ENCODE measurements around the gene VDR. TPM values are rescaled to one million over a fixed set of nuclear protein-coding genes. Genes with fewer than 3 reads are reported as not detected.

VDR gene
- total and polyA plus RNA-seq, 2 donors (not counting 1 experiment from before 2014, with no cell fraction given), result 16.2 to 24.4 TPM

DNA sequence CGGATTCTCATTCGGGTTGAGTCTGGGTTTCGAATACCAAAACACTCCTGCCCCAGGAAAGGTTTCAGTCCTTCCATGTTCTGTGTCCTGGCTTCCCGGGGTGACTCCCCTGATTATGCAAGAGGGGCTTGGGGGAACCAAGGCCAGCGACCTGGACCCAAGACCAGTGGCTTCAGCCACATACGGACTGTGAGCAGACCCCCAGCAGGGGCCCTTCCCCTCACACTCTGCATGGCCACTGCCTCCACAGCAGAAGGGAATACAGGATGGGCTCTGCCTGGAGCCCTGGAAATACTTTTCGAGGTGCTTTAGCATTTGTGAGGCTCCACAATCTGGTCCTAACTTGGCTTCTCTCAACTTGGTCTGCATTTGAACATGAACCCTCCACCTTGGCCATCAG is 104.2 kb downstream of the VDR start:
- Histone ChIP-seq H3K4me3 (replicated peaks in 1 of 4; ENCODE audit: control extremely low read depth in 1 of 4, insufficient read depth in 1 of 4, low read depth in 3 of 4, low read length in 4 of 4) (no peak overlapping the region), H3K27me3 (ENCODE audit: control insufficient read depth, insufficient read depth, low read length) (no peaks in the 10 kb centered on the region), H3K27ac (ENCODE audit: insufficient read depth, low read length) (no peak overlapping the region), H4K20me1 (ENCODE audit: control insufficient read depth, extremely low read depth, insufficient read depth, low read length) (no peaks in the 10 kb centered on the region), H3K79me2 (ENCODE audit: control insufficient read depth, insufficient read depth, low read length) (peaks cover 70% of the 10 kb centered on the region), H2AFZ (ENCODE audit: low read length) (no peak overlapping the region), H3K4me1 (ENCODE audit: control insufficient read depth, extremely low read depth, insufficient read depth, low read length) (peaks cover 15% of the 10 kb centered on the region), H3K36me3 (ENCODE audit: control insufficient read depth, insufficient read depth, low read length) (peaks cover 25% of the 10 kb centered on the region), H3K9ac (ENCODE audit: insufficient read depth, low read length) (no peak overlapping the region), H3K9me3 (ENCODE audit: control insufficient read depth, insufficient read depth, low read depth, low read length) (no peaks in the 10 kb centered on the region), H3K4me2 (ENCODE audit: extremely low read depth, insufficient read depth, low read length) (no peak overlapping the region)
- no peak for DNase-seq (ENCODE audit: low read depth in 2 of 2)
- TF ChIP-seq, protein P1, sequence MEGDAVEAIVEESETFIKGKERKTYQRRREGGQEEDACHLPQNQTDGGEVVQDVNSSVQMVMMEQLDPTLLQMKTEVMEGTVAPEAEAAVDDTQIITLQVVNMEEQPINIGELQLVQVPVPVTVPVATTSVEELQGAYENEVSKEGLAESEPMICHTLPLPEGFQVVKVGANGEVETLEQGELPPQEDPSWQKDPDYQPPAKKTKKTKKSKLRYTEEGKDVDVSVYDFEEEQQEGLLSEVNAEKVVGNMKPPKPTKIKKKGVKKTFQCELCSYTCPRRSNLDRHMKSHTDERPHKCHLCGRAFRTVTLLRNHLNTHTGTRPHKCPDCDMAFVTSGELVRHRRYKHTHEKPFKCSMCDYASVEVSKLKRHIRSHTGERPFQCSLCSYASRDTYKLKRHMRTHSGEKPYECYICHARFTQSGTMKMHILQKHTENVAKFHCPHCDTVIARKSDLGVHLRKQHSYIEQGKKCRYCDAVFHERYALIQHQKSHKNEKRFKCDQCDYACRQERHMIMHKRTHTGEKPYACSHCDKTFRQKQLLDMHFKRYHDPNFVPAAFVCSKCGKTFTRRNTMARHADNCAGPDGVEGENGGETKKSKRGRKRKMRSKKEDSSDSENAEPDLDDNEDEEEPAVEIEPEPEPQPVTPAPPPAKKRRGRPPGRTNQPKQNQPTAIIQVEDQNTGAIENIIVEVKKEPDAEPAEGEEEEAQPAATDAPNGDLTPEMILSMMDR (conservative IDR thresholded peaks at IDR 0.05 in 1 of 2, IDR thresholded peaks at IDR 0.05 in 1 of 2; ENCODE audit: low read depth in 1 of 2, low read length in 2 of 2), result no peak
- no peak for TF ChIP-seq EZH2 (IDR thresholded peaks at IDR 0.05; ENCODE audit: low read length, missing control alignments)

DNA sequence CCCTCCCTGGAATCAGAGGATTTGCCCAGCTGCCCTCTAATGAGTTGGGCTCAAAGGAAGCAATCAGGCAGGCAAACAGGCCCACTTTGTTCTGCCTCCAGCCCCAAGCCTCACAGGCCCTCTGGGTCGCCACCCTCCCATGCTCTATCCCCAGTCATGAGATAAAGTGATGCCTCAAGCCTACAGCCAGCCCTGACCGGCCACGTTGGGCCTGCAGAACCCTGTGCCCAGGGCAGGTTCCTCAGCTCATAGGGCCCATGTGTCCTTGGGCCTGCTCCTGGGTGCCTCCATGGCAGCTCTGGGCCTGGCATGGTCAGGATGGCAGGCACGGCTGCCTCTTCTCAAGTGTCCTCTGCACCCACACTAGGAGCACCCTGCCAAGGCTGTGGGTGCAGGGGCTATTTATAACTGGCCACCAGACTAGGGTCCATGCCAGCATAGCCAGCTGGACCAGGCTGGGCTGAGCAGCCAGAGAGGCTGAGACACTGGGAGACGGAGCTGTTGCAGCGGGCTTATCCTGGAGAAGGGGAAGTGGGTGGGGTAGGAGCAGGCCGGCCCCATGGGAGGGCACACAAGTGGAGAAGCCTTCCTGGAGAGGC is 105.3 kb downstream of the VDR start:
- TF ChIP-seq, protein P1 (conservative IDR thresholded peaks at IDR 0.05 in 1 of 2, IDR thresholded peaks at IDR 0.05 in 1 of 2; ENCODE audit: low read depth in 1 of 2, low read length in 2 of 2), result no peak
- no peak for TF ChIP-seq EZH2 (IDR thresholded peaks at IDR 0.05; ENCODE audit: low read length, missing control alignments)
- peaks cover 35% of the 10 kb centered on the region for H3K36me3 ChIP-seq (ENCODE audit: control insufficient read depth, insufficient read depth, low read length)
- DNase-seq (ENCODE audit: low read depth in 2 of 2), result no peak
- no peaks in the 10 kb centered on the region for H3K27me3 ChIP-seq (ENCODE audit: control insufficient read depth, insufficient read depth, low read length)
- H3K9me3 ChIP-seq (ENCODE audit: control insufficient read depth, insufficient read depth, low read depth, low read length), result no peaks in the 10 kb centered on the region
- no peak overlapping the region for H3K9ac ChIP-seq (ENCODE audit: insufficient read depth, low read length)
- no peak overlapping the region for H3K4me2 ChIP-seq (ENCODE audit: extremely low read depth, insufficient read depth, low read length)
- H4K20me1 ChIP-seq (ENCODE audit: control insufficient read depth, extremely low read depth, insufficient read depth, low read length), result no peaks in the 10 kb centered on the region
- no peak overlapping the region for H3K27ac ChIP-seq (ENCODE audit: insufficient read depth, low read length)
- H3K4me1 ChIP-seq (ENCODE audit: control insufficient read depth, extremely low read depth, insufficient read depth, low read length), result peaks cover 9% of the 10 kb centered on the region
- no peak overlapping the region for H2AFZ ChIP-seq (ENCODE audit: low read length)
- peaks cover 59% of the 10 kb centered on the region for H3K79me2 ChIP-seq (ENCODE audit: control insufficient read depth, insufficient read depth, low read length)
- H3K4me3 ChIP-seq (replicated peaks in 1 of 4; ENCODE audit: control extremely low read depth in 1 of 4, insufficient read depth in 1 of 4, low read depth in 3 of 4, low read length in 4 of 4), result no peak overlapping the region

DNA sequence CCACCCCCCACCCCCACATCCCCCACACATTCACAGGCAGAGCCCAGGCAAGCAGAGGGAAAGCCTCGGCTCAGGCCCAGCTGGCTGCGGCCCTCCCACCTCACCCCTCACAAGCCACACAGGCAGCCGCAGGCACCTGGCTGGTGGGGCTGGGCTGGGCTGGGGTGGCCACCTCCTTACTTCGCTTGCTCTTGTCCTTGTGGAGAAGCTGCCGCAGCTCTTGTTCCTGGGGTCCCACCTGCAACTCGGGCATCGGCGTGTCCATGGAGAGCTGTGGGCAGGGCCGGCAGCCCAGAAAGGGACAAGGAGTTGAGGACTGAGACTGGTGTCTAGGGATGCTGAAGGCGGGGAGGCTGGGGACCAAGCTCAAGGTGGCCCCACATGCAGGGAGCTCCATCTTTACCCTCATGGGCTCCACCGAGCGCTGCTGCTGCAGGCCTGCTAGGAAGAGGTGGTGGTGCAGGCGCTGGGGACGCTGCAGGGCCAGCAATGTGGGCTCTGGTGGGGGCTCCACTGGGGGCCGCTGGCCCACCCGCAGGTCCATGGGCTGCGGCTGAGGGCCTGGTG is 106.3 kb downstream of the VDR start:
- Histone ChIP-seq H3K79me2 (ENCODE audit: control insufficient read depth, insufficient read depth, low read length) (peaks cover 49% of the 10 kb centered on the region), H3K4me1 (ENCODE audit: control insufficient read depth, extremely low read depth, insufficient read depth, low read length) (peaks cover 4% of the 10 kb centered on the region), H2AFZ (ENCODE audit: low read length) (no peak overlapping the region), H3K4me3 (replicated peaks in 1 of 4; ENCODE audit: control extremely low read depth in 1 of 4, insufficient read depth in 1 of 4, low read depth in 3 of 4, low read length in 4 of 4) (no peak overlapping the region), H3K9ac (ENCODE audit: insufficient read depth, low read length) (no peak overlapping the region), H3K9me3 (ENCODE audit: control insufficient read depth, insufficient read depth, low read depth, low read length) (no peaks in the 10 kb centered on the region), H3K27ac (ENCODE audit: insufficient read depth, low read length) (no peak overlapping the region), H3K27me3 (ENCODE audit: control insufficient read depth, insufficient read depth, low read length) (no peaks in the 10 kb centered on the region), H3K36me3 (ENCODE audit: control insufficient read depth, insufficient read depth, low read length) (peaks cover 41% of the 10 kb centered on the region), H4K20me1 (ENCODE audit: control insufficient read depth, extremely low read depth, insufficient read depth, low read length) (no peaks in the 10 kb centered on the region), H3K4me2 (ENCODE audit: extremely low read depth, insufficient read depth, low read length) (no peak overlapping the region)
- no peak for DNase-seq (ENCODE audit: low read depth in 2 of 2)
- TF ChIP-seq, protein P1 (conservative IDR thresholded peaks at IDR 0.05 in 1 of 2, IDR thresholded peaks at IDR 0.05 in 1 of 2; ENCODE audit: low read depth in 1 of 2, low read length in 2 of 2), result no peak
- TF ChIP-seq EZH2 (IDR thresholded peaks at IDR 0.05; ENCODE audit: low read length, missing control alignments), result no peak
